ENCODE measurements around the gene SAMD1. TPM values are rescaled to one million over a fixed set of nuclear protein-coding genes. Genes with fewer than 3 reads are reported as not detected.

SAMD1 gene
- total and polyA plus RNA-seq, 9 donors, result 27.1 to 53.6 (median 44.6) TPM

DNA sequence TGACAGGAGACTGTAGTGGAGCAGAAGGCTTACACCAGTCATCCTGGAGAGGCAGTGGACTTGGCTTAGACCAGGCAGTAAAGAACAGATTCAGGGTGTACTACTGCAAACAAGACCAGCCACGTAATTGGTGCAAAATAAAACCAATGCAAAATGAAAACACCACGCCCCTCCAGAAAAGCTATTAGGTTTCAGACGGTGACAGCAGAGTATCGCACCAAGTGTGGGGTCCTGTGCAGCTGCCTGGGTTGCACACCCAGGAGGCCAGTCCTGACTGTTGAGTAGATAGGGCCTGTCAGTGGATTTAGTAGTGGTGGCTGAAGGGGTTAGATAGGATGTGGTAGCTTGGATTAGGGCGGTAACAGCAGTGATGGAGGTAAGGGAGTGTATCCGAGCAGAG, 32.4 kb upstream of the SAMD1 start:
- 79% methylated on average over 4 of the region's 6 CpGs for WGBS (ENCODE audit: insufficient coverage)
- H3K4me3 ChIP-seq (ENCODE audit: low read length), result no peak overlapping the region
- H3K4me1 ChIP-seq (ENCODE audit: control insufficient read depth, insufficient read depth, low read length), result peaks cover 35% of the 10 kb centered on the region
- H3K36me3 ChIP-seq (ENCODE audit: control insufficient read depth, insufficient read depth, low read length), result peaks cover 8% of the 10 kb centered on the region
- H3K9me3 ChIP-seq (replicated peaks; ENCODE audit: control insufficient read depth, low read depth, low read length), result no peaks in the 10 kb centered on the region
- peak overlapping the region; percentile 51 for H3K27ac ChIP-seq (ENCODE audit: low read length)
- no peak for DNase-seq
- H3K27me3 ChIP-seq (ENCODE audit: control insufficient read depth, insufficient read depth, low read length), result no peaks in the 10 kb centered on the region

- WGBS (ENCODE audit: insufficient coverage), result 92% methylated on average over 5 of the region's 7 CpGs
- no peak for DNase-seq
- no peaks in the 10 kb centered on the region for H3K27me3 ChIP-seq (ENCODE audit: control insufficient read depth, insufficient read depth, low read length)
- H3K9me3 ChIP-seq (replicated peaks; ENCODE audit: control insufficient read depth, low read depth, low read length), result no peaks in the 10 kb centered on the region
- no peak overlapping the region for H3K4me3 ChIP-seq (ENCODE audit: low read length)
- peaks cover 38% of the 10 kb centered on the region for H3K4me1 ChIP-seq (ENCODE audit: control insufficient read depth, insufficient read depth, low read length)
- H3K36me3 ChIP-seq (ENCODE audit: control insufficient read depth, insufficient read depth, low read length), result peaks cover 6% of the 10 kb centered on the region
- no peak overlapping the region for H3K27ac ChIP-seq (ENCODE audit: low read length)
Measured at GRCh38 chr19:14120497-14120780, 29.9 kb upstream of the SAMD1 start.

GRCh38 chr19:14119644-14120496, 29.3 kb upstream of the SAMD1 start:
- peaks cover 43% of the 10 kb centered on the region for H3K4me1 ChIP-seq (ENCODE audit: control insufficient read depth, insufficient read depth, low read length)
- peak overlapping the region; percentile 96 for H3K27ac ChIP-seq (ENCODE audit: low read length)
- H3K36me3 ChIP-seq (ENCODE audit: control insufficient read depth, insufficient read depth, low read length), result peaks cover 4% of the 10 kb centered on the region
- DNase-seq, result peak; percentile 20
- H3K27me3 ChIP-seq (ENCODE audit: control insufficient read depth, insufficient read depth, low read length), result no peaks in the 10 kb centered on the region
- no peaks in the 10 kb centered on the region for H3K9me3 ChIP-seq (replicated peaks; ENCODE audit: control insufficient read depth, low read depth, low read length)
- WGBS (ENCODE audit: insufficient coverage), result 81% methylated on average over 5 of the region's 7 CpGs
- no peak overlapping the region for H3K4me3 ChIP-seq (ENCODE audit: low read length)

DNA sequence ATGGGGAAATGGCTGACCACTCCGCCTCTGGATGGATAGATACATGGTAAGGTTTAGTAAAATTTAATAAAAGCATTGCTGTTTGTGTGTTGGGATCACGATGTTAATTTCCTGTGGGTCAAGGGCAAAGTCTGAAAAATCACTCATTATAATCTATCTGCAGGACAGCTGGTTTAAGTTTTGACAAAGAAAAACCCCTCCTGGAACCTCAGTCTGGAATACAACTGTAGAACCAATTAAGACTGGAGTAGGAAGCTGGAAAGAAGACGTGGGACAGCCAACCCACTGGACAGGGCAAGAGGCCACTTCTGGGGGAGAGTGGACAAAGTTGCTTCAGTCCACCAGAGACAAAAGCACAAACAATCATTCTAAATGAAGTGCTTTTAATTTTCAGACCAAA, 28.6 kb upstream of the SAMD1 start:
- no CpG with 5 or more reads among the region's 3 CpGs for WGBS (ENCODE audit: insufficient coverage)
- Histone ChIP-seq H3K9me3 (replicated peaks; ENCODE audit: control insufficient read depth, low read depth, low read length) (no peaks in the 10 kb centered on the region), H3K4me1 (ENCODE audit: control insufficient read depth, insufficient read depth, low read length) (peaks cover 50% of the 10 kb centered on the region), H3K36me3 (ENCODE audit: control insufficient read depth, insufficient read depth, low read length) (peaks cover 8% of the 10 kb centered on the region), H3K4me3 (ENCODE audit: low read length) (peak overlapping the region; percentile 53), H3K27ac (ENCODE audit: low read length) (peak overlapping the region; percentile 96), H3K27me3 (ENCODE audit: control insufficient read depth, insufficient read depth, low read length) (no peaks in the 10 kb centered on the region)
- DNase-seq, result peak; percentile 64

DNA sequence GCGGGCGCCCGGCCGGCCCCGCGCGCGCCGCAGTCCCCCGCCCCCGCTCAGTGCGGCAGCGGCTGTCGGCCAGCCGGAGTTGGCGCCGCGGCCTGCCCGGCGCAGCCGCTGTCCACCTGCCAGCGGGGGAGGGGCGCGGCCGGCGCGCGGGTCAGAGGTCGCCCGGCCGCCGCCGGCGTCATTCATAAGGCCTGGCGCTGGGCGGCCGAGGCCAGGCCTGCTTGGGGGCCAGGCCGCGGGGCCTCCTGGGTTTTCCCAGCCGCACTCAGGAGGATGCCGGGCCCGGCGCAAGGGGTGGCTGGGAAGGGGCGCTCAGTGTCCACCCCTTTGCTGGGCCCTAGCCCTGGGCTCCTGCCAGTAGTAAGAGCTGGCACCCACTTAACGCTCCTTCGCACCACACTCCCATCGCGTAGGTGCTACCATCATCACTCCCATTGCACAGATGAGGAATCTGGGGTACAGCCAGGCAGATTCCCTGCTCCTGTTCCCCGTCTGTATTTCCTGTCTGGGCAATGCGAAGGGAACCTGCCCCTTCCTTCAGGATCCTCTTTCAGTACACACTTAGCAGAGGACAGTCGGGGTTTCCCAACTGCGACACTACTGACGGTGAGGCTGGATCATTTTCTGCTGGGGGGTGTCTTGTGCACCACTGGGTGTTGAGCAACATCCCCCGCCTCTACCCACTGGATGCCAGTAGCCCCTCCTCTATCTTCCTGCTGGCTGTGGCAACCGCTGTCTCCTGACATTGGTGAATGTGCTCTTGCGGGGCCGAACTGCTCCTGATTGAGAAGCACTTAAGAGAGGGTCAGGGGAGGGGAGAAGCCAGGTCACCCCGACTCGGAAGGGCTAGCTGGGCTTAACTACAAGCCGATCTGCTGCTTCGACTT, 27.9 kb upstream of the SAMD1 start:
- H3K36me3 ChIP-seq (ENCODE audit: control insufficient read depth, insufficient read depth, low read length), result peaks cover 12% of the 10 kb centered on the region
- peak overlapping the region; percentile 96 for H3K27ac ChIP-seq (ENCODE audit: low read length)
- H3K4me1 ChIP-seq (ENCODE audit: control insufficient read depth, insufficient read depth, low read length), result peaks cover 57% of the 10 kb centered on the region
- no peaks in the 10 kb centered on the region for H3K27me3 ChIP-seq (ENCODE audit: control insufficient read depth, insufficient read depth, low read length)
- no peaks in the 10 kb centered on the region for H3K9me3 ChIP-seq (replicated peaks; ENCODE audit: control insufficient read depth, low read depth, low read length)
- WGBS (ENCODE audit: insufficient coverage), result under 1% methylated on average over 51 of the region's 61 CpGs
- H3K4me3 ChIP-seq (ENCODE audit: low read length), result peak overlapping the region; percentile 53
- DNase-seq, result peak; percentile 86

DNA sequence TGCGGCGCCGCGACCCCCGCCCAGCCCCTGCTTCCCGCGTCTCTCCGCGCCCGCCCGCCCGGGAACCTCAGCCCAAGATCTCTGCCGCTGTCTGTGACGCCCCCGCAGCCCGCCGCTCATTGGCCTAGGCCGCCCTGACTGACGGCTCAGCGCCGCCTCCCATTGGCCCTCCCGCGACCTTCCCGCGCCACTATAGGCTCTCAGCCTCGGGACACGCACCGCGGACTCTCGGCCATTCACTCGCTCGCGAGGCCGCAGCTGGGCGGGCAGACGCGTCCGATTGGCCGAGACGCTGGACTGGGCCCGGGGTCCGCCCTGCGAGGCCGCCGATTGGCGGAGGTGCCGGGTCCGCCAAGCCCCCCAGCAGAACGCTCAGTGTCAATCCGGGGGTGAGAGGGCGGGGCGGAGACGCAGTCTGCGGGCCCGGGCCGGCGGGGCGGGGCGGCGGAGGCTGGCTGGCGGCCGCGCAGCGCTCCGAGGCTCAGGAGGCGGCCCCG, 27.2 kb upstream of the SAMD1 start, which contains the start of gene PRKACA:
Gene PRKACA (minus strand): TSS at position 95 of the 497 bp plus-strand sequence. CDS start 215 bp downstream, outside the sequence.
- Histone ChIP-seq H3K36me3 (ENCODE audit: control insufficient read depth, insufficient read depth, low read length) (peaks cover 12% of the 10 kb centered on the region), H3K27ac (ENCODE audit: low read length) (peak within 1 kb of the TSS; percentile 96), H3K4me3 (ENCODE audit: low read length) (peak within 1 kb of the TSS; percentile 76), H3K9me3 (replicated peaks; ENCODE audit: control insufficient read depth, low read depth, low read length) (no peaks in the 10 kb centered on the region), H3K27me3 (ENCODE audit: control insufficient read depth, insufficient read depth, low read length) (no peaks in the 10 kb centered on the region), H3K4me1 (ENCODE audit: control insufficient read depth, insufficient read depth, low read length) (peaks cover 60% of the 10 kb centered on the region)
- WGBS (ENCODE audit: insufficient coverage), result under 1% methylated on average over 67 of the region's 67 CpGs
- peak; percentile 100 for DNase-seq

DNA sequence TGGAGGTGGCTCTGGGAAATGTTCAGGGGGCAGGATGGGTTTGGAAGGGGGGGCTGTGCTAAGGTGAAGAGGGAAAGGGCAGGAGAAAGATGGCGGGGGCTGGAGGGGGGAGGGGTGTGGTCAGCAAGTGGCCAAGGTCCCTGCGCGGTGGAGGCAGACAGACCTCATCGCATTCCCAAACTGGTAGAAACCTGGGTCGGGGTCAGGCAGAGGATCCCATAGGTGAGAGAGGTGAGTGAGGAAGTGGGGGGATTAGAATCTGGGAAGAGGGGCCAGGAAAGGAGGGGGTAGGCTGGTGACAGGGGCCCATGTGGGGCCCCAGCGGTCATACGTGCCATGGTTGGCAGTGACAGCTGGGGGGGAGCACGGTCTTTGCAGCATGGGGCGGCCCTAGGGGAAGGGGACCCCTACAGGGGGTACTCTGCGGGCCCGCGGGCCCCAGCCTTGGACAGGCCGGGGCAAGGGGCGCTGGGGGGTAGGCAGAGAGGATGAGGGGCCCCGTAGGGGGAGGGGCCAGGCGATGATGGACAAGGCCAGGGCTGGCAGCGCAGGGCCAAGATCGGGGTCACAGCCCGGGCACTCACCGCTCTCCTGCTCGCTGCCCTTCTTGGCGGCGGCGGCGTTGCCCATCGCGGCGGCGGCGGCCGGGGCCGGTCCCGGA, 26.5 kb upstream of the SAMD1 start:
- H3K9me3 ChIP-seq (replicated peaks; ENCODE audit: control insufficient read depth, low read depth, low read length), result no peaks in the 10 kb centered on the region
- H3K27me3 ChIP-seq (ENCODE audit: control insufficient read depth, insufficient read depth, low read length), result no peaks in the 10 kb centered on the region
- DNase-seq, result peak; percentile 74
- peaks cover 63% of the 10 kb centered on the region for H3K4me1 ChIP-seq (ENCODE audit: control insufficient read depth, insufficient read depth, low read length)
- WGBS (ENCODE audit: insufficient coverage), result 2% methylated on average over 32 of the region's 33 CpGs
- H3K36me3 ChIP-seq (ENCODE audit: control insufficient read depth, insufficient read depth, low read length), result peaks cover 12% of the 10 kb centered on the region
- H3K27ac ChIP-seq (ENCODE audit: low read length), result peak overlapping the region; percentile 87
- H3K4me3 ChIP-seq (ENCODE audit: low read length), result peak overlapping the region; percentile 76

GRCh38 chr19:14116525-14116917, 26.0 kb upstream of the SAMD1 start:
- Histone ChIP-seq H3K4me1 (ENCODE audit: control insufficient read depth, insufficient read depth, low read length) (peaks cover 69% of the 10 kb centered on the region), H3K36me3 (ENCODE audit: control insufficient read depth, insufficient read depth, low read length) (peaks cover 12% of the 10 kb centered on the region), H3K9me3 (replicated peaks; ENCODE audit: control insufficient read depth, low read depth, low read length) (no peaks in the 10 kb centered on the region), H3K4me3 (ENCODE audit: low read length) (peak overlapping the region; percentile 76), H3K27ac (ENCODE audit: low read length) (peak overlapping the region; percentile 87), H3K27me3 (ENCODE audit: control insufficient read depth, insufficient read depth, low read length) (no peaks in the 10 kb centered on the region)
- 9% methylated on average over 4 of the region's 6 CpGs for WGBS (ENCODE audit: insufficient coverage)
- peak; percentile 19 for DNase-seq

- peaks cover 74% of the 10 kb centered on the region for H3K4me1 ChIP-seq (ENCODE audit: control insufficient read depth, insufficient read depth, low read length)
- H3K4me3 ChIP-seq (ENCODE audit: low read length), result peak overlapping the region; percentile 76
- WGBS (ENCODE audit: insufficient coverage), result 60% methylated on average over 4 of the region's 5 CpGs
- H3K27ac ChIP-seq (ENCODE audit: low read length), result peak overlapping the region; percentile 87
- H3K36me3 ChIP-seq (ENCODE audit: control insufficient read depth, insufficient read depth, low read length), result peaks cover 15% of the 10 kb centered on the region
- no peaks in the 10 kb centered on the region for H3K27me3 ChIP-seq (ENCODE audit: control insufficient read depth, insufficient read depth, low read length)
- peak; percentile 57 for DNase-seq
- no peaks in the 10 kb centered on the region for H3K9me3 ChIP-seq (replicated peaks; ENCODE audit: control insufficient read depth, low read depth, low read length)
Measured at GRCh38 chr19:14115756-14116155, 25.2 kb upstream of the SAMD1 start.
